Psoas muscle (tissue), 8 donors: Measurements from ENCODE around the gene ROBO1. TPM values are rescaled to one million over a fixed set of nuclear protein-coding genes. Genes with fewer than 3 reads are reported as not detected.

ENCODE experiments used
- ATAC-seq, 4 donors: fragments of 200-7000 bp; cut with Tn5 transposase; one replicate each; pipeline ENCODE4 v1.9.1; 2020; ENCODE audit warnings: moderate library complexity in 3 of 4, mild to moderate bottlenecking in 2 of 4
- DNase-seq, 2 donors: peaks; one replicate each; pipeline ENCODE4 v3.0.0-alpha.2; 2020
- H3K27ac ChIP-seq: fragments of 200-600 bp; one replicate; pipeline ENCODE4 v1.8.0; 2022
- H3K27me3 ChIP-seq, 3 donors: fragments of 200-600 bp in 1 of 3; one replicate each; pipeline versions ENCODE4 v1.6.1 to v1.8.0; 2013 to 2022; ENCODE audit warnings: low read length in 2 of 3, mild to moderate bottlenecking in 2 of 3, moderate library complexity in 1 of 3; ENCODE audit not compliant: insufficient read depth in 3 of 3
- H3K36me3 ChIP-seq, 2 donors: fragments of 200-600 bp in 1 of 2; one replicate each; pipeline versions ENCODE4 v1.6.1 to v1.8.0; 2013 to 2022; ENCODE audit warnings: low read depth in 1 of 2, mild to moderate bottlenecking in 1 of 2, moderate library complexity in 1 of 2; ENCODE audit not compliant: insufficient read depth in 1 of 2
- H3K4me1 ChIP-seq: fragments of 200-600 bp; one replicate; pipeline ENCODE4 v1.8.0; 2022
- H3K4me3 ChIP-seq: fragments of 200-600 bp; one replicate; pipeline ENCODE4 v1.8.0; 2022; ENCODE audit warnings: mild to moderate bottlenecking
- H3K9me3 ChIP-seq: fragments of 200-600 bp; one replicate; pipeline ENCODE4 v1.8.0; 2022
- WGBS, 3 donors: extraction: QIAGEN DNeasy Blood & Tissue Kit; methylation state at CpG; one replicate each; pipeline versions ENCODE4 v1.1.6 to v1.1.7; 2013; 5-methylcytosine and 5-hydroxymethylcytosine counted together
- intact Hi-C, 2 donors: fragments of 100-400 bp; cut with DNase I; formaldehyde crosslinking; loops; one replicate each; pipeline versions ENCODE4 v1.11.0 to v1.14.2; 2022
- polyA plus RNA-seq, 3 donors: library from polyadenylated mRNA; stranded (reverse); fragments of 200-250 nt; gene quantifications; one replicate each; pipeline ENCODE4 v1.2.3, GENCODE V29; 2013
- total RNA-seq, 4 donors: library from RNA; stranded (reverse); fragmentation: NEBNext Ultra II Directional in 2 of 4; extraction: Animal tissue kit (Norgen Biotek cat#: 25700) in 2 of 4; gene quantifications; one replicate each; pipeline versions ENCODE4 v1.2.1 to v1.2.4, GENCODE V29; 2021 to 2023
- TF ChIP-seq, protein P1 (sequence below): fragments of 200-600 bp; IDR thresholded peaks from one replicate; pipeline ENCODE4 v1.8.0; 2022; ENCODE audit warnings: antibody characterized with exemption
- donor health status: healthy with polysubstance abuse.
- donor health status: DM: no; HTN: no; CAD: no; lungs with moderate emphysema.
- donor health status: Bipolar disorder and iron deficiency.
- donor health status: healthy.
- donor health status: DM: yes; HTN: yes; CAD: no.
- donor health status: DM: no; HTN: no; CAD: no.
- donor health status: DM: no; HTN: no; CAD: no.
- donor health status: DM: yes; HTN: yes; CAD: no.

ROBO1 gene
- total and polyA plus RNA-seq, 7 donors, result 0.52 to 14.0 (median 4.9) TPM

DNA sequence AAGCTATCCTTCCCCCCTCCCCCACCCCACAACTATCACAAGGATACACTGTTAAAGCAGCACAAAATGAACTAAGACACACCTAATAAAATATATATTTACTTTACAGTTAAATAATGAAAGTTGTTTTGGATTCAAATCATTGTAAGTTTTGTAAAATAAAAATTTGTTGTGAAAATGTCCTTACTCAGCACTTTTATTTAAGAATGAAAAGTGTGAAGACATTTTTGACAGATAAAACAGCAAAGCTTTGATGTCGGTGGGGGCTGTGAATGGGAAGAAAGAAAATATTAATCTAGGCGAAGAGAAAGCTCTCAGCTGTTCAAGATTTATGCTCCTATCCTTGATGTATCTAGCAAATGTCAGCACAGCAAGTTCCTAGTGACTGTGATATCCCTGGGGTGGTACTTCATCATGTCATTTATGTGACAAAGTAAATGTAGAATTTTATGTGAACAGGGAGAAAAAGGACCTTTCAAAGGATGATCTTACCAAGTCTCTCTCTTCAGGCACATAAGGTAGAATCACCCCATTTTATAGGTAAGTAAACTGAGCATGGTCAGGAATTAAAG lies 216.4 kb downstream of the ROBO1 start:
- no peaks in the 10 kb centered on the region for H3K4me1 ChIP-seq
- H3K36me3 ChIP-seq, result no peaks in the 10 kb centered on the region
- intact Hi-C loops, result no loop called here
- no peak overlapping the region for H3K27ac ChIP-seq
- no peaks in the 10 kb centered on the region for H3K9me3 ChIP-seq
- DNase-seq (no peak), ATAC-seq (no peak)
- no peaks in the 10 kb centered on the region for H3K27me3 ChIP-seq
- no peak overlapping the region for H3K4me3 ChIP-seq
- TF ChIP-seq, protein P1, sequence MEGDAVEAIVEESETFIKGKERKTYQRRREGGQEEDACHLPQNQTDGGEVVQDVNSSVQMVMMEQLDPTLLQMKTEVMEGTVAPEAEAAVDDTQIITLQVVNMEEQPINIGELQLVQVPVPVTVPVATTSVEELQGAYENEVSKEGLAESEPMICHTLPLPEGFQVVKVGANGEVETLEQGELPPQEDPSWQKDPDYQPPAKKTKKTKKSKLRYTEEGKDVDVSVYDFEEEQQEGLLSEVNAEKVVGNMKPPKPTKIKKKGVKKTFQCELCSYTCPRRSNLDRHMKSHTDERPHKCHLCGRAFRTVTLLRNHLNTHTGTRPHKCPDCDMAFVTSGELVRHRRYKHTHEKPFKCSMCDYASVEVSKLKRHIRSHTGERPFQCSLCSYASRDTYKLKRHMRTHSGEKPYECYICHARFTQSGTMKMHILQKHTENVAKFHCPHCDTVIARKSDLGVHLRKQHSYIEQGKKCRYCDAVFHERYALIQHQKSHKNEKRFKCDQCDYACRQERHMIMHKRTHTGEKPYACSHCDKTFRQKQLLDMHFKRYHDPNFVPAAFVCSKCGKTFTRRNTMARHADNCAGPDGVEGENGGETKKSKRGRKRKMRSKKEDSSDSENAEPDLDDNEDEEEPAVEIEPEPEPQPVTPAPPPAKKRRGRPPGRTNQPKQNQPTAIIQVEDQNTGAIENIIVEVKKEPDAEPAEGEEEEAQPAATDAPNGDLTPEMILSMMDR, result no peak
- 39 to 53% (median 48%) methylated on average over 2 of the region's 2 CpGs for WGBS, 3 donors

DNA sequence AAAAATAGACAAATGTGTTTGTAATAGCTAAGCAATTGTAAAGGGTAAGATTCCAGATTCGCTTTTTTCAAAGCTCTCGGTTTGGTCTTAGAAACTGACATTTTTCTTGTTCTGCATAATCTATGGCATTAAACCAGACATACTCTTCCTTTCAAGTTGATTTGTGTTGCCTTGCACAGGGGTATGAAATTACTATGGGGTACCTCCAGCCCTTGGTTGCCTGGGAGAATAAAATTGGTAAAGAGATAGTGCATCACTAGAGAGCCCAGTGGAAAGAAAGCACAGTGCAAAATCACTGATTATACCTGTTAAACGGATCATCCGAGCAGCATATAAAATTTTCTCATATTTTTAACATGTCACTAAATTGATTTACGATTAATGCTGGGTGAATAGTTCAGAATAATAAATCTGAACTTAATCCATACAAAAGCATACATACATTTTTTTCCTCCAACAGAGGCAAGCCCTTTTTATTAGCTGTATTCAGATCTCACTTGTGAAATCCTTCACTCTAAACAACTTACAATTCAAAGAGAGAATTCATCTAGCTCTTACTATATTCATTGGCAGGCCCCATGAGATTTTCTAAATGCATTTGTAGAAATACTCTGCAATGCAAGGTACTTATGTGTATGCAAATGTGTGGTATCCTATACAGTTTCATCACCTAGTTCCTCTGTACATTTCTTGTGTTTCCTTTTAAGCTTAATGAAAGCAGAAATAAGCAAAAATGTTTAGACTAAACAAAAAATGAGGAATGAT lies 224.4 kb downstream of the ROBO1 start:
- TF ChIP-seq, protein P1, result no peak
- intact Hi-C loops, result no loop called here
- H3K4me1 ChIP-seq, result no peaks in the 10 kb centered on the region
- no peaks in the 10 kb centered on the region for H3K27me3 ChIP-seq
- no peak overlapping the region for H3K4me3 ChIP-seq
- no peaks in the 10 kb centered on the region for H3K9me3 ChIP-seq
- 42 to 48% (median 46%) methylated on average over 5 of the region's 5 CpGs for WGBS, 3 donors
- DNase-seq (no peak), ATAC-seq (no peak)
- no peak overlapping the region for H3K27ac ChIP-seq
- H3K36me3 ChIP-seq, result no peaks in the 10 kb centered on the region

DNA sequence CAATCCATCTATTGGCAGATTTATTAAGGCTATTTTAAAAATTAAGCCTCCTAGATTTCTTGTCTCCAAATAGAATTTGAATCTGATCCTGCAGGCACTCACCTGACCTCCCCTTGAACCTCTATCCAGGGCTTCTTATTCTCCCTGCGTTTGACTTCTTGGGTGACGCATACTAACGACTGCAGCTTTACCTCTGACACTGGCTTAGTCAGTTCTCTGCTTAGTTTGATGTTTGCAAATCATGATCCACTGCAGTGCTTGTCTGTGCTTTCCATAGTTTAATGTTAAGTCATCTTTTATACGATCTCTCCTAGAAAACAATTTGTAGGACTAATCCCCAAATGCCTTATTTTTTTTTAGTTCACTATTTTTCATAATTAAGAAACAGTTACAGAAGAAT lies 233.1 kb downstream of the ROBO1 start:
- ATAC-seq, result no peak
- Histone ChIP-seq H3K4me1 (no peaks in the 10 kb centered on the region), H3K27ac (no peak overlapping the region), H3K27me3 (no peaks in the 10 kb centered on the region), H3K4me3 (no peak overlapping the region), H3K9me3 (no peaks in the 10 kb centered on the region), H3K36me3 (no peaks in the 10 kb centered on the region)
- TF ChIP-seq, protein P1, result no peak
- intact Hi-C loops, result no loop called here
- DNase-seq, result no peak
- WGBS, 3 donors, result 16 to 32% (median 20%) methylated on average over 4 of the region's 4 CpGs

DNA sequence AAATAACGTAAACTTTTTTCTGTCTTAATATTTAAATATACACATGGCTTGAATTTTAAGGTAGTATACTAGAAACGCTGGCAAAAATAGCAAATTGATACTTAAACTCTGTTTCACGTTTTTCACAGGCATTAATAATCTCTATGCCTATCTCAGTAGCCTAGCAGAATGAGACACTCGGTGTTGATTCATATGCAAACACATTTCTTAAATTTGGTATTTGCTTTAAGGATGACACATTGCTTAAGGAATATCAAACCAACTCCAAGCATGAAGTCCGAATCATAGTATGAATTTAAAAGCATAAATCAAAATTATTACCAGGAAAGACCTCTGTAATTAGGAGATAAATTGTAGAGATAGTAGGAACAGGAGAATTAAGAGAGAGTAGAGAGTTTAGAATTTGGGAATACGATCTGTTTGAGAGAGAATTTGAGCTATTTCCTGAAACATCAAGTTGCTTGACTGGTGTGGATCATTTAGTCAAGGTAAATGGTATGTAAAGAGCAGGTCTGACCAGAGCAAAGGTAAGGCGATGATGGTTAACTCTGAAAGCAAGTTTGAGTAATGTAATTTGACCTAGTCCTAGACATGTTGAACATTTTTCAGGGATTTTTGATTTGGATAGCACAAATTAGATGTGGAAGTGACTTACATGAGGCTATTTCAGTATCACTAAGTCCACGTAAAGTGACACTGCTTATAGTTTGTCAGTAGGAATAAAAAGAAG lies 236.1 kb downstream of the ROBO1 start:
- intact Hi-C loops, result no loop called here
- Histone ChIP-seq H3K4me3 (no peak overlapping the region), H3K27me3 (no peaks in the 10 kb centered on the region), H3K27ac (no peak overlapping the region), H3K4me1 (no peaks in the 10 kb centered on the region), H3K9me3 (no peaks in the 10 kb centered on the region), H3K36me3 (no peaks in the 10 kb centered on the region)
- 54 to 75% (median 69%) methylated on average over 8 of the region's 8 CpGs for WGBS, 3 donors
- ATAC-seq (no peak), DNase-seq (no peak)
- TF ChIP-seq, protein P1, result no peak
